Measurements from ENCODE around the gene RMDN2. TPM values are rescaled to one million over a fixed set of nuclear protein-coding genes. Genes with fewer than 3 reads are reported as not detected.

Gene RMDN2
- total and polyA plus RNA-seq, 9 of the 15 experiments (the other 6 are each of a cell fraction or from before 2014, with no cell fraction given), result 1.5 to 4.3 (median 2.3) TPM

DNA sequence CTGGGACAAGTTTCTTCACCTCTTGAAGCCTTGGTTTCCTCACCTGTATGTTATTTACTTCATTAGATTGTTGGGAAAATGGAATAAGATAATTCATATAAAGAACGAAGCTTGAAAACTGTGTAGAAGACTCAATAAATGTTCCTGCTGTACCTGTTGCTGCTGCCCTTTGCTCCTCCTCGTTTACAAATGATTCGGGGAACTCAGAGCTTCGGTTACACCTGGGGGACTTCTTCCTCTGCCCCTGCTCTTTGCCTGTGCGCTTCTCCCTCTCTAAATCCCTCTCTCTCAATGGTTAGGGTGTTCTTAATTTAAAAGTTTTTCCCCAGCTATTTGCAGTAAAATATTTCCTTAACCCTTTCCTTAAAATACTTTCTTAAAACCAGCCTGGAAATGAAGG, 3.3 kb upstream of the RMDN2 start:
- H3K27me3 ChIP-seq (ENCODE audit: control insufficient read depth in 2 of 2, insufficient read depth in 2 of 2, low read length in 2 of 2), result no peaks in the 10 kb centered on the region; a peak in 2 of 5 replicates
- CTCF ChIA-PET (ENCODE audit: low intra/inter-chr PET ratio), result no interaction called here
- no TSS peak for BruUV-seq (replicated peaks)

GRCh38 chr2:37923308-37924055, 1.6 kb upstream of the RMDN2 start:
- in situ Hi-C loops (cut with MboI) (no loop called here), intact Hi-C loops (cut with micrococcal nuclease) (no loop called here)
- Histone ChIP-seq H3K4me2 (ENCODE audit: insufficient read depth, low read length) (no peak overlapping the region), H3K9me3 (replicated peaks; ENCODE audit: control insufficient read depth, insufficient read depth, low read depth, low read length) (no peaks in the 10 kb centered on the region), H3K4me1 (replicated peaks in 1 of 2; ENCODE audit: control insufficient read depth in 2 of 2, insufficient read depth in 2 of 2, low read length in 2 of 2) (peaks cover 0 to 14% of the 10 kb centered on the region in 2 experiments; a peak in 2 of 5 replicates), H3K9ac (ENCODE audit: insufficient read depth in 1 of 2, low read depth in 2 of 2, low read length in 2 of 2) (no peak overlapping the region), H3K4me3 (no peak overlapping the region), H3K79me2 (ENCODE audit: control insufficient read depth, insufficient read depth, low read length) (no peaks in the 10 kb centered on the region), H3K9me1 (ENCODE audit: control insufficient read depth, insufficient read depth, low read length) (no peaks in the 10 kb centered on the region), H2AFZ (ENCODE audit: low read depth, low read length) (no peak overlapping the region), H4K20me1 (replicated peaks; ENCODE audit: control insufficient read depth, insufficient read depth, low read length) (no peaks in the 10 kb centered on the region), H3K36me3 (ENCODE audit: control insufficient read depth, insufficient read depth, low read length) (no peaks in the 10 kb centered on the region), H3K27ac (ENCODE audit: extremely low read depth, low read depth, low read length) (no peak overlapping the region), H3K27me3 (ENCODE audit: control insufficient read depth in 2 of 2, insufficient read depth in 2 of 2, low read length in 2 of 2) (no peaks in the 10 kb centered on the region; a peak in 1 of 5 replicates)
- ChIA-PET POLR2A (interaction anchor here (0.6 kb wide), 1 partner anchor 408 kb away, joined by 4 read pairs; no protein-coding TSS in a partner anchor), CTCF (ENCODE audit: low intra/inter-chr PET ratio) (no interaction called here)
- no peak for DNase-seq (ENCODE audit: extremely low read depth in 1 of 4, low spot score in 3 of 4)
- no peak for TF ChIP-seq ATF1 (CRISPR knock-in tag; IDR thresholded peaks at IDR 0.05)
- no peak for TF ChIP-seq ATF1 (tag; IDR thresholded peaks at IDR 0.05)
- TF ChIP-seq ZC3H11A (IDR thresholded peaks at IDR 0.05; ENCODE audit: low read depth, low read length), result no peak
- no peak for TF ChIP-seq ZBTB2 (IDR thresholded peaks at IDR 0.05)
- no peak for TF ChIP-seq TCF15 (CRISPR knock-in tag; IDR thresholded peaks at IDR 0.05)
- no TSS peak for BruUV-seq (replicated peaks)
- ATAC-seq, result no peak
- 55% methylated on average over 13 of the region's 13 CpGs for WGBS (ENCODE audit: insufficient coverage, low coverage, missing lambda C conversion rate)
- FAIRE-seq, result no peak

More for the DNA sequence above, 3.3 kb upstream of the RMDN2 start:
- peaks cover 0 to 14% of the 10 kb centered on the region in 2 experiments; a peak in 2 of 5 replicates for H3K4me1 ChIP-seq (replicated peaks in 1 of 2; ENCODE audit: control insufficient read depth in 2 of 2, insufficient read depth in 2 of 2, low read length in 2 of 2)
- no peak for TF ChIP-seq ZNF699 (CRISPR knock-in tag; IDR thresholded peaks at IDR 0.05; ENCODE audit: insufficient replicate concordance)
- no peak for TF ChIP-seq MAX (CRISPR knock-in tag; IDR thresholded peaks at IDR 0.05)
- no peak for TF ChIP-seq FOXM1 (IDR thresholded peaks at IDR 0.05; ENCODE audit: low read depth)
- TF ChIP-seq FOXM1 (CRISPR knock-in tag; IDR thresholded peaks at IDR 0.05; ENCODE audit: low read depth), result no peak
- H3K9me3 ChIP-seq (replicated peaks; ENCODE audit: control insufficient read depth, insufficient read depth, low read depth, low read length), result no peaks in the 10 kb centered on the region
- no peak for DNase-seq (ENCODE audit: extremely low read depth in 1 of 4, low spot score in 3 of 4)
- no peak overlapping the region for H3K27ac ChIP-seq (ENCODE audit: extremely low read depth, low read depth, low read length)
- H3K79me2 ChIP-seq (ENCODE audit: control insufficient read depth, insufficient read depth, low read length), result no peaks in the 10 kb centered on the region
- H3K4me2 ChIP-seq (ENCODE audit: insufficient read depth, low read length), result no peak overlapping the region
- no peak for FAIRE-seq
- in situ Hi-C loops (cut with MboI) (no loop called here), intact Hi-C loops (cut with micrococcal nuclease) (no loop called here)
- H3K9ac ChIP-seq (ENCODE audit: insufficient read depth in 1 of 2, low read depth in 2 of 2, low read length in 2 of 2), result no peak overlapping the region
- no peaks in the 10 kb centered on the region for H4K20me1 ChIP-seq (replicated peaks; ENCODE audit: control insufficient read depth, insufficient read depth, low read length)
- H3K4me3 ChIP-seq, result no peak overlapping the region
- POLR2A ChIA-PET, result interaction anchor here (0.8 kb wide), 1 partner anchor 9 kb away, joined by 3 read pairs; no protein-coding TSS in a partner anchor
- no peak overlapping the region for H2AFZ ChIP-seq (ENCODE audit: low read depth, low read length)
- 4% methylated on average over 5 of the region's 5 CpGs for WGBS (ENCODE audit: insufficient coverage, low coverage, missing lambda C conversion rate)
- H3K9me1 ChIP-seq (ENCODE audit: control insufficient read depth, insufficient read depth, low read length), result no peaks in the 10 kb centered on the region
- no peak for ATAC-seq
- no peaks in the 10 kb centered on the region for H3K36me3 ChIP-seq (ENCODE audit: control insufficient read depth, insufficient read depth, low read length)

Data from K562 (cell line).